ENCODE results near the gene FAM110A.
"Not testable (repeated sequence)": the region's sequence is repeated elsewhere in the genome, so short reads cannot be mapped to it uniquely, and the experiment has no call there.

The FAM110A gene

DNA sequence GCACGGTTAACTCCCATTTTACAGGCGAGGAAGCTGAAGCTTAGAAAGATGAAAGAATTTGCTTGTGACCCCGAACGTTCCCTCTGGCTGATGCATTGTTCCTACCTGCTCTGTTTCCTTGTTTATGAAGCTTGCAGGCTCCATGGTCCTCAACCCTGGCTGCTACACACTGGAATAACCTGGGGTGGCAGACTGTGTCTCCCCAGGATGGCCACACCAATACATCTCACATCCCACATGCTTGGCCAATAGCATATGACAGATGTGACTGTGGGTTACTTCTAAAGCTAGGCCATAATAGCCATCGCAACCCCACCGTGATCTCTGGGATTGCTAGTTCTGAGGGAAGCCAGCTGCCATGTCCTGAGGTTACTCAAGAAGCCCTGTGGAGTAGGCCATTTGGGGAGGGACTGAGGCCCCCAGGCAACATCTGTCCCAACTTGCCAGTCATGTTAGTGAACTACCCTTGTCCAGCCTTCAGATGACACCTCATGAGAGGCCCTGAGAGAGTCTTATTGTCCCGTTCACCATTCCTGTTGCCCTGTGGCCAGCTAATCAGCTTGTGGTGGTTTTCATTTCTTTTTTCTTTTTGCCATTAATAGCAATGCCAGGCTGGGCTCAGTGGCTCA, 6.7 kb upstream of the FAM110A start:
- H3K4me3 ChIP-seq (ENCODE audit: low read depth, low read length), result no peak overlapping the region
- TF ChIP-seq MAX (IDR thresholded peaks at IDR 0.05; ENCODE audit: low read depth, low read length), result no peak
- no peak for TF ChIP-seq CTCF (IDR thresholded peaks at IDR 0.05; ENCODE audit: low read depth, low read length)
- TF ChIP-seq POLR2A (IDR thresholded peaks at IDR 0.05; ENCODE audit: extremely low read depth, insufficient read length), result no peak
- no peak for TF ChIP-seq MYC (IDR thresholded peaks at IDR 0.05; ENCODE audit: low read depth, low read length)
- DNase-seq (ENCODE audit: low read depth), result no peak

- not testable (repeated sequence) for DNase-seq (ENCODE audit: low read depth); H3K4me3 ChIP-seq (ENCODE audit: low read depth, low read length)
Measured at GRCh38 chr20:827981-828380, 5.5 kb upstream of the FAM110A start.

GRCh38 chr20:828987-829386, 4.5 kb upstream of the FAM110A start:
- TF ChIP-seq POLR2A (IDR thresholded peaks at IDR 0.05; ENCODE audit: extremely low read depth, insufficient read length) (no peak), MYC (IDR thresholded peaks at IDR 0.05; ENCODE audit: low read depth, low read length) (no peak), MAX (IDR thresholded peaks at IDR 0.05; ENCODE audit: low read depth, low read length) (no peak), CTCF (IDR thresholded peaks at IDR 0.05; ENCODE audit: low read depth, low read length) (no peak)
- no peak for DNase-seq (ENCODE audit: low read depth)

DNA sequence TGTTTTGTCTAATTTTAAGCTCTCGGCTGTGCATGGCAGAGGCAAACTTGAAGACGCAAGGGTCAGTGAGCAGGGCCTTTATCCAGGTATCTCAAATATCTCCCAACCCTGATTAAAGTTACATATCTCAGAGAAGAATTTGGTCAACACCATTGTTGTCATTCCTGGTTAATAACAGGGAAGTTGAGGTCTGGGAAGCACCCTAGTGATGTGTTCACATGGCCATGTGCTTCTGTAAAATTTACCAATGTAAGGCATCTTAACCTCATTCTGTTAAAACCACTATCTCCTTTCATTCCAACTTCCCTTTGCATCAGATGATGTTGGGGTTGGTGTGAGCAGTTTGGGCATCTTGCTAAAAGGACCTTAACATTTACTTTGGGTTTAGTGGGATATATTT, 4.0 kb upstream of the FAM110A start:
- no peak for TF ChIP-seq MAX (IDR thresholded peaks at IDR 0.05; ENCODE audit: low read depth, low read length)
- TF ChIP-seq CTCF (IDR thresholded peaks at IDR 0.05; ENCODE audit: low read depth, low read length), result no peak
- no peak for TF ChIP-seq MYC (IDR thresholded peaks at IDR 0.05; ENCODE audit: low read depth, low read length)
- H3K4me3 ChIP-seq (ENCODE audit: low read depth, low read length), result no peak overlapping the region
- no peak for DNase-seq (ENCODE audit: low read depth)

More at GRCh38 chr20:828987-829386, 4.5 kb upstream of the FAM110A start:
- H3K4me3 ChIP-seq (ENCODE audit: low read depth, low read length), result no peak overlapping the region

DNA sequence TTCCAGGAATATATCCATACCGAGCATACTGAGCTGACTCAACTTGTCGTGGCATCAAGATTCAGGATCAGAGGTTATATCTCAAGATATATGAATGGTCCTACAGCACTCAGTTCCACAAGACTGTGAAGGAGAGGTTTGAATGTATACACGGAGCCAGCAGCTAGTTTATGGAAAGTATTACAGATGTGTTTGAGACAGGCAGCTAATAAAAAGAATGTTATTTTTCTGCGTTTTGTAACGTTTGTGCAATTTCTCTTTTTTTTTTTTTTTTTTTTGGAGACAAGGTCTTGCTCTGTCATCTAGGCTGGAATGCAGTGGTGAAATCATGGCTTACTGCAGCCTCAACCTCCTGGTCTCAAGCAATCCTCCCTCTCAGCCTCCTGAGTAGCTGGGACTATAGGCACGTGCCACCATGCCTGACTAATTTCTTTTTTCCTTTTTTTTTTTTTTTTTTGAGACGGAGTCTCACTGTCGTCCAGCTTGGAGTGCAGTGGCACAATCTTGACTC, 3.4 kb upstream of the FAM110A start:
- no peak overlapping the region for H3K4me3 ChIP-seq (ENCODE audit: low read depth, low read length)
- no peak for DNase-seq (ENCODE audit: low read depth)
- TF ChIP-seq POLR2A (IDR thresholded peaks at IDR 0.05; ENCODE audit: extremely low read depth, insufficient read length) (no peak), MYC (IDR thresholded peaks at IDR 0.05; ENCODE audit: low read depth, low read length) (no peak), CTCF (IDR thresholded peaks at IDR 0.05; ENCODE audit: low read depth, low read length) (no peak), MAX (IDR thresholded peaks at IDR 0.05; ENCODE audit: low read depth, low read length) (no peak)

- DNase-seq (ENCODE audit: low read depth), result no peak
- TF ChIP-seq MYC (IDR thresholded peaks at IDR 0.05; ENCODE audit: low read depth, low read length) (no peak), POLR2A (IDR thresholded peaks at IDR 0.05; ENCODE audit: extremely low read depth, insufficient read length) (no peak), CTCF (IDR thresholded peaks at IDR 0.05; ENCODE audit: low read depth, low read length) (no peak), MAX (IDR thresholded peaks at IDR 0.05; ENCODE audit: low read depth, low read length) (no peak)
- no peak overlapping the region for H3K4me3 ChIP-seq (ENCODE audit: low read depth, low read length)
Measured at GRCh38 chr20:831251-831650, 2.3 kb upstream of the FAM110A start.

Data from NB4 (cell line).